Activated CD8-positive, alpha-beta memory T cell treated with anti-CD3 and anti-CD28 coated beads, Interleukin-2, amount 50 U/mL, for 24 hours (primary cell): Measurements from ENCODE around the gene NT5DC2.

ENCODE experiments used
- DNase-seq: peaks from one replicate; pipeline ENCODE4 v3.0.0-alpha.2; 2020; ENCODE audit errors: extremely low read depth

The NT5DC2 gene

DNA sequence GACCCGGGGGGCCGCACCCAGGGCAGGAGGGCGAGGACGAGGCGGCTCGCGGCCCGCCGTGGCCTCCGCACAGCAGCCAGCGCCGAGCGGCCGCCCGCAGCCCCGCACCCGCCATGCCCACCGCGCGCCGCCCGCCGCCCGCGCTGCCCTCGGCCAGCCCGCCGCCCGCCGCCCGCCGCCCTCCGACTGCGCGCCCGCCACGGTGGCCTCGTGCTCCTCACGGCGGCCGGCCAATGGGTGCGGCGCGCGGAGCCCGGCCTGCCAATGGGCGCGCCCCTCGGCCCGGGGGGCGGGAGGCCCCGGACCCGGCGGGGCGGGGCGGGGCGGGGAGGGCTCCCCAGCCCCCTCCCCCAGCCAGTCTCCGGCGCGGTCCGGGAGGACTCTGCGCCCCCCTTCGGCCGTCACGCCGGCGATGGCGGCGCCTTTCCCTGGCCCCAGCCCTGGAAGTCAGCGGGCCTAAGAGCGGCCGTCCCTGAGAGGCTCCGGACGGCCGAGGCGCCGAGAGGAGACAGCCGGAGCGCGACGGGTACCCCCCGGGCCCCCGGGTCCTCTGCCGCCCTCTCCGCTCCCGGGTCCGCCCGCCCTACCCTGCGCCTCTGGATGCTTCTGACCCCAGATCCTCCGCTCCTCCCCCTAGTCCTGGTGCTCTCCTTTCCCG is at the start of gene NT5DC2:
NT5DC2 (minus strand) TSS at position 235 of the 658 bp plus-strand sequence; CDS start at position 115, 120 bp downstream.
- DNase-seq = no peak

DNA sequence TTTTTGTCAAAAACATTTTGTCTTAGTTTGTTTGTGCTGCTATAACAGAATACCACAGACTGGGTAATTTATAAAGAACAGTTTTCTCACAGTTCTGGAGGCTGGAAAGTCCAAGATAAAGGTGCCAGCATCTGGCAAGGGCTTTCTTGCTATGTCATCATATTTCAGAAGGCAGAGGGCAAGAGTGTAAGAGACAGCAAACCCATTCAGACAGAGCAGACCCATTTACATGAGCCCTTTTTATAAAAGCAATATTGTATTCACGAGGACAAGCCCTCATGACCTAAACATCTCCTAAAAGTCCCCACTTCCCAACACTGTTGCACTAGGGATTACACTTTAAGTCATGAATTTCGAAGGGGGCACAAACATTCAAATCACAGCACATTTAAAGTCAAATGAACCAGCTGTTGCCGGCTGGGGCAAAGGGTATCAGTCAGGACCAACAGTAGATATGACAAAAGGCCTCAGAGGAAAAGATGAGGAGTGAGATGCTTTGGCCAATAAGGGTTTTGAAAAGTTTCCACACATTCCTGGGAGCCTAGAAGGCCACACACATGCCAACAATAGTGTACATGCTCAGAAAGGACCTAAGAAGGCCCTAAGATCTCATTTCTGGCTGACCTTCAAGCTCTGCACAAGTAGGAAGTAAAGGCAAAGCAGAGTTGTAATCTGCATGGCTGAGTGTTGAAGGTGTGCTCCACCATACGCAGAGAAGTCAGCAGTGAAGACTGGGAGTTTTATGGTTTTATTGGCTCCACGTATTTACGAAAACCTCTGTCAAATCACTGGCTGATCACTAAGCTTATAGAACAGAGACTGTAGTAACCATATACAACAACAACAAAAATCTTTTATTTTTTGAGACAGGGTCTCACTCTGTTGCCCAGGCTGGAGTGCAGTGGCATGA is 40.7 kb upstream of the NT5DC2 start:
- no peak for DNase-seq

DNA sequence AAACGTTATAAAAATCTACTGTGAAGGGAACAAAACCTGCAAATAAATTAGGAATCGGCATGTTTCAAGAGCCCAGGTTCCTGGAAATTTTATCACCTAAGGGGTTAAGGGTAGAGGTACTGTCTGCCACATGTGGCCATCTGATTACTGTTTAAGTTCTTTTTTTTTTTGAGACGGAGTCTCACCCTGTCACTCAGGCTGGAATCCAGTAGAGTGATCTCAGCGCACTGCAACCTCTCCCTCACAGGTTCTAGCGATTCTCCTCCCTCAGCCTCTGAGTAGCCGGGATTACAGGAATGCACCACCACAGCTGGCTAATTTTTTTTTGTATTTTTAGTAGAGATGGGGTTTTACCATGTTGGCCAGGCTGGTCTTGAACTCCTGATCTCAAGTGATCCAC is 38.6 kb upstream of the NT5DC2 start:
- DNase-seq = no peak

DNA sequence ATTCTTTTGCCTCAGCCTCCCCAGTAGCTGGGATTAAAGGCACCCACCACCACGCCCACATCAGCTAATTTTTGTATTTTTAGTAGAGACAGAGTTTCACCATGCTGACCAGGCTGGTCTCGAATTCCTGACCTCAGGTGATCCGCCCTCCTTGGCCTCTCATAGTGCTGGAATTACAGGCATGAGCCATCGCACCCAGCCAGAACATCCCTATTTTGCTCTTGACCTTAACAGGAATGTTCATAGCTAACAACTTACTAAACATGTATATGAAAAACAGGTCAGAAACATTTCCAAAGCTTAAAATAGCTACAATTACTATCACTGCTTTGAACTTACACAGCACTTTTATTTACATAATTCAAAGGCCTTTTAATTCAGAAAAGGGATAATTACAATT is 36.4 kb upstream of the NT5DC2 start:
- no peak for DNase-seq

DNA sequence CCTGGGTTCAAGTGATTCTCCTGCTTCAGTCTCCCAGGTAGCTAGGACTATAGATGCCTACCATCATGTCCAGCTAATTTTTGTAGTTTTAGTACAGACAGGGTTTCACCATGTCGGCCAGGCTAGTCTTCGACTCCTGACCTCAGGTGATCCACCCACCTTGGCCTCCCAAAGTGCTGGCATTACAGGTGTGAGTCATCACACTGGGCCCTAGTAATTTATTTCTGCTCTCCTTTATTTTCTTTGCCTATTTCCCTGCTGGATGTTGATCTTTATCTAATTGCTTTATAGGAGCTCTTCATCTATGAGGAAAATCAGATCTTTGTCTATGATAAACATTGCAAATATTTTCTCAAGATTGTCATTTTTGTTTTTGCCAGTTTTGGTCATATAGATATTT is 34.4 kb upstream of the NT5DC2 start:
- DNase-seq = no peak

DNA sequence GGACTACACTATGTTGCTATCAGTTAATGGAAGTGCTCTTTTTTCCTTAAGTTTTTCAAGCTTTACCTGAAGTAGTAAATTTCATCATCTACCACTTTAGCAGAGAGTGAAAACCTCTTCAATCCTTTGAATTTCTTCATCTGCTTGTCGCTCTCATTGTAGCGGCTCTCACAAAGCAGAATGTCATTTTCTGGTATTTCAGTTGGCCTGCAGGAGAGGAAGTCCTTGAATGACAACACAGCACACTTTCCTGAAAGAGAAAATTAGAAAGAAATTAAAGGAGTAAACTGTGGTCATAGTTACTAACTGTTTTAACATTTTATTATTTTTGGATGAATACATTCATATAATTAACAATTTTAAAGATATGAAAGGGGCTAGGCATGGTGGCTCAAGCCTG is 30.3 kb upstream of the NT5DC2 start:
- no peak for DNase-seq

DNA sequence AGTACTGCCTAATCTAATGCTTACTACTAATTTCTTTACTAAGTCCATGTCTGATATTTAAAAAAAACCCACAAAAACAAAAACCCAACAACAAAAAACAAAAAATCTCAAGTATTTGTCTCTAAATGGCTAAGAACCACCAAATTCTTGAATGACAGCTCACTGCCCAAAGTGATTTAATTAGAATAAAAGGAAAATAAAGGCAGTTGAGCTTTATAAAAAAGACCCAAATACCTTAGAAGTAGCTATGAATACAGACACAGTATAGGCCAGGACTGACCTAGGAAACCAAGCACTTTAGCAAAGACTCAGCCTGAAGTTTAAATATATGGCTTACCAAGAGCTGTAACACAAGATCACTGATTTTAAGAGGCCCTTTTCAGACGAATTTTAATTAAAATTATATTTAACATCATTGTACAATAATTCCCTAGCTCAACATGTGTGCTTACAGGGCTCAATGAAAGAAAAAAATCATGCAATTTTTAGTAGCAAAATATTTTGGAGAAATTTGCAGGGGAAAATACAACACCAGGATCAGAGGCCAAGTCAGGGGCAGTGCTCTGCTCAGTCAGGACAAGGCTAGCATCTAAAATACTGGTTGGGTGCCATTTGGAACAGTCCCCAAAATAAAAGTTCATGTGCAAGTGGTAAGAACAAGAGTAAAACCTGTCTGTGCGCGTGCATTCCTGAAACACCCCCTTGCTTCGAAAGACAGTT is 27.5 kb upstream of the NT5DC2 start:
- DNase-seq = no peak

DNA sequence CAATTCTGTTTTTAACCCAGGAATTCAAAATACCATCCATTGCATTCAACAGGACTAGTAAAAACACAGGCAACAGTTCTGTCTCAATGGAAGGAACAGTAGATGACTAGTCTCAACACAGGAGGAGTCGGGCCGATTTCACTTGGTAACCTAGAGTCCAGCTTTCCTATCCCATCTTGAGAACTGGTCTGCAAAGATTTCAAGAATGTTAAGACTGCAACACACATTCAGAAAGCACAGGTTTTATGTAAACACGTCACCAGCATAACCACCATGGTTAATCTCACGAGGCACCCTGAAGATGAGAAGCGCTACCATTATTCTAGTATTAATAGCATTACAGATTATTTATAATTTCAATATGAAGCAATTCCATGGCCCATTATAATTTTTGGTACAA is 24.8 kb upstream of the NT5DC2 start:
- DNase-seq = no peak

DNA sequence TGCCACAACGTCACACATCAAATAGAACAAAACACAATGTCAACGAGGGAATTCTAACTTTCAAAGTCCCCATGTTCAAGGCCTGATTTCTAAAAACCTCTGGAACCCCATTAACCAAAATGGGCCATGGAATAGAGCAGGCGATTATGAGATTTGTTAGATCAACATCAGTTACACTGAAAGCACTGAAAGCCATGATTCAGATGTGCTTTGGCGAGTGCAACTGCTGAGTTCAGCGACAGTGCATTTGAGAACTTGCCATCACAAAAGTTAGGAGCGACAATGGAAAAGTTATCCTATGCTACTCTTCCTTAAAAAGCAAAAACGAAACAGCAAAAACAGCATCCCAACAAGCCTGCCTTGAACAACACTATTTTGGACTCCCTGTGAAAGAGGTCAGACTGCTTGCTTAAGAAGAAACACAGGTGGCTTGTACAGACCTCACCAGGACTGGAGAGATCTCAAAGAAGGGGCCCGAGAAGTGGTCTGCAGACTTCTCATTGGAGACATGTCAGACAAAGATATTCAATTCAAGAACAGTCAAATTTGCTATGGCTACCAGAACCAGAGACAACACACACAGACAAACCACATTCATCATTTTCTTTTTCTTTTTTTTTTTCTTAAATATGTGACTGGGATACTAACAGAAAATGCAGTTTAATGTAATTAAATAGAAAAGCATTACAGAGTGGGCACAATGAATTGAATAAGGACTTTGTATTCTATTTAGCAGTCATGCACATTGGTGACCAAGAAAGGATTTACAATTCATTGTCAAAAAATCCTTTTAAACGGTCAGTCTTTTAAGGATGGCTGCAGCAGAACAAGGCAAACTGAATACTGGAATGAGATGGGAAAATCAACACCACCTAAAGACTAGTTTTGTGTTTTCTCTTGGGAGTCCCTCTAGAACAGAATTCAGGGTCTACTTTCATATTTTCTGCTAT is 23.6 kb upstream of the NT5DC2 start:
- no peak for DNase-seq

DNA sequence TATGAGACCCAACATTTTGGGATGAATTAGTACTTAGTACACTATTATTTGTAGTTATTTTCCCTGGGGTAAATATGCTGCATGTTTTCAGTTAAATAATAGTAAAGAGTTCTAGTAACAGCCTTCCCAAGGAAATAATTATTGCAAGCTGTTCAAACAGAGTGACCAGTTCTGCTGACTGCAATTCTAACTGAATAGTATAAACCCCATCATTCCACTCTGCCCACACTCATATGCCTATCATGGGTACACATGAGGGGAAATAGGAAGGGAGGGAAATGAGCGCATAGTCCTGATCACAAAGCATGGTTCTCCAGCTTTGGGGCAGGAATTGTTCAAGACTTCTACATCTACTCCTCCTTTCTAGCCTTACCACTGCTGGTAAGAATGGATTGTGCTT is 21.4 kb upstream of the NT5DC2 start:
- DNase-seq = no peak

DNA sequence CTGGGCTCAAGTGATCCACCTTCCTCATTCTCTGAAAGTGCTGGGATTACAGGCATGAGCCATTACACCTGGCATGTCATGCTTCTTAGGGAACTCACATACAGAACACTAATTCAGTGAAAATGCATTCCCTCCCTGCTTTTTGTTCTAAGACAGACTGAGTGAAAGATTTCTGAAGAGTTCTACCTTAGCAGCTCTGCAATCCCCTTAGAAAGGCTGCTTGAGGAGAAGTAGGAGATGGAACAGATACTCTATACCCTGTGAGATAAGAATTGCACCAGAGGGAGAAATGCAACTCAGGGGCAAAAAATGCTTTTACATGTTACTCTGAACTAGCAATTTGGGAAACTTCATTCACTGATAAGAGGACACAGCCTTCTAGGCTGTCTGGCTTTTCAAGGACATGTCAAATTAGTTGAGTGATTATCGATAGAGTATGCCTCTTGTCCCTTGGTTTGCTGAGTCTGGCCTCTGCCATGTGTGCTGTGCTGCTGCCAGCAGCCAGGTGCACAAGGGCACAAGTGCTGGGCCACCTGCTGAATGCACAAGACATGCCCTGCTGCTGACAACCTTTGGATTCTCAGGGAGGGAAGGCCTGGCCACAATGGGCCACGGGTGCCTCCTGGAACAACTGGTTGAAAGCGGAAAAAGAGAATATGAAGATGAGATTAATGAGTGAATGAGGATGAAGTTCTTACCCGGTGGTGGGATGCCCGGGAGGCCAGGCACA is 20.5 kb upstream of the NT5DC2 start:
- DNase-seq = no peak

DNA sequence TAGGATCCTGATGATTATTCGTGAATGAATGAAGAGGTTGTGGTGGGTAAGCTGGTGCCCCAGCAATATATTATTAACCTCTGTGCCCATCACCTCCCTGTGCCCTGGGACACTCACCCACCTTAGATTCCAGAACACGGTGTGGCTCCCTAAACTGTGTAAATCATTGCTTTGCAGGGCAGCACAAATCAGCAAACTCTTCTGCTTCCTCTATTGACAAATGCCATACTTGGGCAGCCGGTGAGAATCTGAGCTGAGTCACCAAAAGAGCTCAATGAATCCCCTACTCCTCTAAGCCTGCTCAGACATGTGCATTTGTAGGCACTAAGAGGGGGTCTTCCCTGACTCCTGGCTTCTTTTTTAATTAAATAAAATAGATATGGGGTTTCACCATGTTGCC is 18.4 kb upstream of the NT5DC2 start:
- no peak for DNase-seq

DNA sequence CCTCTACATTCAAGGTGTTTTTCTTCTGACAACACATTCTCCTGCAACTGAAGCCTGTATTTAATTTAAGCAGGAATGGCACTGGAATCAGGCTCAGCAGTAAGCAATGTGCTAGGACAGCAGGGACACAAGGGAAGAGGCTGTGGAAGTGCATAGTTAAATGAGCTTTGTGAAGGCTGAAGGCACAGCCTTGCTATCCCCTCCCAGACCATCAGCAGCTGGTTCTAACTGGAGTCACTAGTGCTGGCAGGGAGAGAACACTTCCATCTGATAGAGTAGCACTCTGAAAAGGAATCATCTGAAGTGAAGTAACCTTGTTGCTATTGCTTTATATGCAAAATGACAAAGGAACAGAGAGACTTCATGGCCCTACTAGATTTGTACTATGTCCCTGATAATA is 17.5 kb upstream of the NT5DC2 start:
- DNase-seq = no peak

DNA sequence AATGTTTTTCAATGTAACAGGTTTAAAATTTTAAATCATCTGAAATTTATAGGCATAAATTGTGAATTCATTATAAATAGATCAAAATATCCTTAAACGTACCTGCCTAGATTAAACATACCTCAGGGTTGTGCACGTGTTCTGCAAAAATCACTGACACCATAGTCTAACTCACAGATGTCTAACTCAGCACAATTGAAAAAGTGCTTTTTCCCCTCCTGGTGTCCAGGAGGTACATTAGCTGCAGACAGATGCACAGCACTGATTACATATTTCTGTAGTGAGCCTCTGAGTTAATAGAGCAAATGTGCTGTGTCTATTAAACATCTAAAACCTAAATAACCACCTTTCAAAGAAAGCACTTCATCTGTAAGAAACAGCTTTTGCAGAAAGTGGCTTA is 13.5 kb upstream of the NT5DC2 start:
- DNase-seq = no peak

DNA sequence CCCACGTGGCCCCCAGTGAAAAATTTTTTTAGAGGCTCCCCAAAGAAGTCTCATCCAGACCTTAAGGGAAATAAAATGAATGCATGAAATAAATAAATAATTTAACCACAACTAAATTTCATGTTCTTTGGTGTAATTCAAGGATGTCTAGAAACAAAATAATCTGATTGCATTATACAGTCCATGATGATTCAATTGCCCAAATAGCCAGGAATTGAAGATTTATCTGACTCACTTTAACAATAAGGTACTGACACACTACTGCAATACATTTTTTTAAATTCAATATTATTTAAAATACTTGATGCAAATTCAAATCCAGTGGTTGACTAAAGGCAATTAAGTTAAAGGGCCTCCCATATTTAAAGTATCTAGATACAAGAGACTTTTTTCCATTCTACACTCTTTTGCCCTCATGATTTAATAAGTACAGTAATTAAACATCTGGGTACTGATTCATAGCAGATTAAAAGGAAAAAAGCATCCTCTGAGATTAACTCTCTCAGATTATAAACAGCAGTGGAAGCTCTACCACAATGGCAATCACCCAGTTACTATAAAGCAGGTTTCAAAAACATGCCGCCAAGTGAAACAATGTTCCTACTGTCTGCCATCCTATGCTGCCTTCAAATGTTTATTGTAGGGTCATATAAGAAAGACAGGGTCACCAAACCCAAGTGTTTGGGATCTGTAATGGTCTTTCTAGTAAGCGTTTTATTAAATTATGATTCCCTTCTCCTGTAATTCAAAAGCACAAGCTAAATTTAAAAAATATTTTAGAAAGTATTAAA is 12.6 kb upstream of the NT5DC2 start:
- no peak for DNase-seq

DNA sequence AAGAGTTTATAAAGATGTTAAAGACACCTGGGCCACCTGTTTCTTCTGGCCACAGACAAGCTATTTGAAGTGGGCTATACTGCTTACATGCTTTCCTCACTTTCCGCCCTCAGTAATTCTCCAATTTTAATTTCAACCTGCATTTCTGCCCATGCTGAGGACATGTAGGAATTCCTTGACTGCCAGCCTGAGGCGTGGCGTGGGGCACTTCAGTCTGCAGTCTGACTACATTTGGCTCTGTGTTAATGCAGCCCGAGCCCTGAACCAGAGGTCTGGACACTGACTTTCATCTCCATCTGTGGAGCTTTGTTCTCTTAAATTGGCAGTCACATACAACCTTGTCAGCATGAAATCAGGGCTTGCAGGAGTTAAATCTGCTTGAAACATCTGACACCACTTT is 11.3 kb upstream of the NT5DC2 start:
- no peak for DNase-seq

DNA sequence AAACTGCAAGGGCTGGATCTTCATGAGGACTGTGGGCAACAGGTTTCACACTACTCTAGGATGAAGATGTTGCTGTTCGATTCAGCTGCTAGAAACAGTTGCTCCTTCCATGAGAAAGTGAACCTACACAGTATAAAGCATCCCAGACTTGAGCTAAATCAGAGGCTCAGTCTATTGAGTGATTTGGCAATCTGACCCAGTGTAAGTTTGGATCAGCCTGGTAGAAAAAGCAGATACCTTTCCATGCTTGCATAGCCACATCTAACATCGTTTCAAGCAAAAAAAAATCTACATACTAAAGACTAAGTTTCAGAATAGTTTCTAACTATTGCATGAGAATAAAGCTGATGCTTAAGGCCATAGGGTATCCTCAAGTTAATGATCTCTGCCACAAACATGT is 7.4 kb upstream of the NT5DC2 start:
- no peak for DNase-seq

DNA sequence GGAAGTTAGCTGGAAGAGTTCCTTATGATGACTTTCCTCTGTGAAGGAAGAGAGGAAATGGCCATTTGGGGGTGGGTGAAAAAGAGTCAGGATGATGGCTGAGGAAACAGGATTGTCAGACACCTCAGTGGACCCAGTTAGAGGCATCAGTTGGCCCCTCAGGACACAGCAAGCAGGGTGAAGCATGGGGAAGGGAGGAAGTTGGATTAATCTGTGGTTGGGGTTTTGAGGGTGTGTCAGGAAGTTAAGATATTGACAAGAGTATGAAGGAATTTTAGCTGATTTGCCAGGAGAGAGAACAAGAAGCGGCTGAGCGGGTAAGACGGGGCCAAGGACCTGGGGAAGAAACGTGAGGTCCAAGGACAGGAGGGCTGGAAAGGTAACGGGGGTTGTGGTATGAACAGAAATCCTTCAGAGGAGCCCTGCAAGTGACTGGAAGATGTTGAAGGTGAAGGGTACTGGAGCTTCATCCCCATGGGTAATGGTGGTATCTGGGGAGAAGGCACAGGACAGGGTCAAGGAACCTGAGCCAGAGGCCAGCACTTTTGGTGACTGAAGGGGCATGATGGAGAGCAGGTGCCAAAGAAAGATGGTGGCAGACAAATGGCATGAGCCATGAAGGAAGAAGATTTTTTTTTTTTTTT is 5.5 kb upstream of the NT5DC2 start:
- DNase-seq = no peak

DNA sequence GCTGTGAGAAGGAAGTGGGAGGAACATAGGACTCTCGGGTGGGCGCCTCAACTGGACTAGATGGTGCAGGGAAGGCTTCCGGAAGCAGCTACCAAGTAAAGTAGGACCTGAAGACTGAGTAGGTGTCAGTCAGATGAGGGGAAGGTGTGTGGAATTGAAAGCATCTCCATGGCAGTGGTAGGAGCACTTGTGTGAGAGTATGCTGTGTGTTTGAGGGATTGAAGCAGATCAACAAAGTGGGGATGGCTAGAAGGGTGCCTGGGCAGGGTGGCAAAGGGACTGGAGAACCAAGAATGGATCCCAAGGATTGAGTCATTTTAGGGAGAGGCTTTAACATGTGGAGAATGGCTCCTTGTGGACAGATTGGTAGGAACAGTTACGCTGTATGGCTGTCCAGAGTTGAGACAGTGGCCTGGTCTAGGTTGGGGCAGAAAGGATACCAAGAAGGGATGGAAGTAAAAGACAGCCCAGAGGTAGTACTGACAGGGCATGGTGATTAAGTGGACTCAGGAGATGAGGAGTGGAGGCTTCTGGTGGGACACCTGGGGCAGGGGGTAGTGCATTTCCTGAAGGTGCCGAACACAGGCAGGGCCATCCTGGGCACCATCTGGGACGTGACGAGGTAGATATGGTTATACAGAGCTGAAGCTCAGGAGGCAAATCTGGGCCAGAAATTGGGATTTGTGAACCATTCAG is 4.2 kb upstream of the NT5DC2 start:
- DNase-seq = no peak
